ENCODE data around the gene BID.

BID gene

GRCh38 chr22:17774206-17774925 lies at the start of gene BID:
Gene BID (minus strand): TSS chr22:17774469. CDS start chr22:17750116, 24,353 bp downstream.
- DNase-seq = no peak

GRCh38 chr22:17823964-17824363 lies 49.7 kb upstream of the BID start:
- DNase-seq = no peak

GRCh38 chr22:17823226-17823625 lies 49.0 kb upstream of the BID start:
- DNase-seq = no peak

DNA sequence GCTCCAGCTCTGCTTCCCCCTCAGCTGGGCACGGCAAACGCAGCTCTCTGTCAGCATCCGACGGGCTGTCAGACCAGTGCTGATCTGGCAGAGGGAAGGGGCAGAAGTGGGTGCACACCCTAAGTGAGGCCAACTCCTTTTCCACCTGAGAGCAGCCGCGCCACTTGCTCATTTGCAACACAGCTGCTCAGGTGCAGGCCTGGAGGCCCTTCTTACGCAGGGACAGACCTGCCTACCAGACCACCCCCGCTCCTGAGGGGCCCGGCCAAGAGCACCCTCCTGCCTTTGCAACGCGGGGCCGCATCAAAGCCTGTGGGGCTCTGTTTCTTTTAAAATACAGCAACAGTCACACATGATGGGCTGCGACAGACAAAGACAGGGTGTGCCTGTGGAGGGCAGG lies 47.8 kb upstream of the BID start:
- no peak for DNase-seq

- DNase-seq = no peak
These were observed 46.7 kb upstream of the BID start for GRCh38 chr22:17820879-17821439.

GRCh38 chr22:17818649-17819048 lies 44.4 kb upstream of the BID start:
- DNase-seq = no peak

DNA sequence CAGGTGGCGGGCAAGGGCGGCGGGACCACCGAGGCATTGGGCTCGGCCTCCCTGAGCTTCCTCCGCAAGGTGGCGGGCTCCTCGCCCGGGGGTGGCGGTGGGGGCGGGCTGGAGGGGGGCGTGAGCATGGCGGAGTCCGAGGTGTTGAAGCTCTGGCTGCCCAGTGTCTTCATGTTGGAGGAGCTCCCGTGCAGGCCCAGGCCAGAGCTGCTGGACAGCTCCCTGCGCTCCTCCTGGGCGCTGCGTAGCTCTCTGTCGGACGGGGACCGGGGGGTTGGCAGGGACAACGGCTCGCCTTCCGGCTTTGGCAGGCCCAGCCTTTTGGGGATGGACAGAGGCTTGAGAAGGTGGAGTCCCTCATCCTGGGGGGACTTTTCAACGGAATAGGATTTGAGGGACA lies 43.9 kb upstream of the BID start:
- DNase-seq = no peak

GRCh38 chr22:17817511-17818065 lies 43.3 kb upstream of the BID start:
- no peak for DNase-seq

DNA sequence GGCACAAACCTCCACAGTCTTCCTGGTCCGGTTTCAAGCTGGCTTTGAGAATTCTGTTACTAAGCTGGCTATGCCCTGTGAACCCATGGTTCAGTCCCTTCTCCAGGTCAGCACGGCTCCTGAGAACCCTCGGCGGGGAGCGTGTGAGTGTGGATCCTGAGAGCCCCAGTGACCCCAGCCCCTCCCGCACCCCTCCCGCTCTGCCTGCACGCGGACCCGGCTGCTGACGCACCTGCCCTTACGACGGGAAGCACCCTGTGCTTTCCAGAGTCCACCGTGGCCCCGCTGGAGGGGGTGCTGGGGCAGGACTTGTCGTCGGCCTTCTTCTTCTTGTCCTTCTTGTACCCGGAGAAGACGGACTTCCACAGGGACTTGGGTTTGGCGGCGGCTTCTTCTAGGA lies 42.8 kb upstream of the BID start:
- no peak for DNase-seq

DNA sequence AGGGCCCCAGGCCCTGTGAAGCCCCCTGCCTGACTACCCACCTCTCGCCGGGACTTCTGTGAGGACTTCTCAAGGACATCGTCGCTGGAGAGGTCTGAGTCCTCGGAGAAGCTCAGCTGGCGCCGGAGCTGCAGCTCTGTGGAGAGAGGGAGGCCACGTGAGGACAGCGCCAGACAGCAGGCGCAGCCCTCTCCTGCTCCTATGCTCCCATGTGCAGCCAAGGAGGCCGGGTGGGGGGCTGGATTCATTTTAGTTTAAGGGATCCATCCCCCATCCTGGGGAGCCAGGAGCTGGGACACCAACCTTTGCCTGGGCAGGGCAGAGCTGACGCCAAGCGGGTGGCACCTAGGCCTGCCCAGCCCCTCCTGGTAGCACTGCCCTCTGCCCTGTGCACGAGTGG lies 42.4 kb upstream of the BID start:
- DNase-seq = no peak

DNA sequence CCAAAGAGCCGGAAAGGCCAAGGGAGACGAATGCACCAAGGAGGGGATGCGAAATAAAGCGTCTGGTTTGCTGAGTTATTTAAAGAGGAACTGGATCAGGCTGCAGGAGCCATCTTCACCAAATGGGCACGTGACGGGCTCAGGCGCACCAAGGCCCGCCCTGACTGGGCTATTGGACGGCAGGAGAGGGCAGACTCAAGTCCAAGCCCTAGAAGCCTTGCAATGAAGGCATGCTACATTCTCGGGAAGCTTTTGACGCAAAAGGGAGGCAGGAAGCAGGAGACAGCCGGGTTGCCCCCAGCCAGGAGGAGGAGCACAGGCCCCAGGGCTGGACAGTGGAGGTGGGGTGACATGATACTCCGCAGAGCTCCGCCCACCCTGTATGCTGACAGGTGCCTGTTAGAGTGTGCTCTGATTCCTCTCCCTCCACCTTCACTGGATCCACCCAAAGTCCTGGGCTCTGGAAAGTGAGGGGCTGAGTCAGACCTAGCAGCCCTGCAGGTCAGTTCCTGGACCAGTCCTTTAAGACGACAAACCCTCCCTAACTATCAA lies 41.5 kb upstream of the BID start:
- DNase-seq = no peak

DNA sequence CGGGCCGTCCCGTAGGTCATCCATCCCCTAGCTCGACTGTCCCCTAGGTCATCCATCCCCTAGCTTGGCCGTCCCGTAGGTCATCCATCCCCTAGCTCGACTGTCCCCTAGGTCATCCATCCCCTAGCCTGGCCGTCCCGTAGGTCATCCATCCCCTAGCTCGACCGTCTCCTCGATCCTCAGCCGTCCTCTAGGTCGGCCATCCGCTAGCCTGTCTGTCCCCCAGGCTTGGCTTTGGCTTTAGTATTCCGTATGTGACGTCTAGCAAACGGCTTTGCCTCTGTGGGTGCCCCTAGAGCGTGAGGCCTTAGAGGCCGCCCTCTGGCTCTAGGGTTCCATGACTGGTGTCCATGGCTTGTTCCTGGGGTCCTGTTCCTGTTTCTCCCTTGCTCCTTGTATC lies 40.6 kb upstream of the BID start:
- DNase-seq = no peak

DNA sequence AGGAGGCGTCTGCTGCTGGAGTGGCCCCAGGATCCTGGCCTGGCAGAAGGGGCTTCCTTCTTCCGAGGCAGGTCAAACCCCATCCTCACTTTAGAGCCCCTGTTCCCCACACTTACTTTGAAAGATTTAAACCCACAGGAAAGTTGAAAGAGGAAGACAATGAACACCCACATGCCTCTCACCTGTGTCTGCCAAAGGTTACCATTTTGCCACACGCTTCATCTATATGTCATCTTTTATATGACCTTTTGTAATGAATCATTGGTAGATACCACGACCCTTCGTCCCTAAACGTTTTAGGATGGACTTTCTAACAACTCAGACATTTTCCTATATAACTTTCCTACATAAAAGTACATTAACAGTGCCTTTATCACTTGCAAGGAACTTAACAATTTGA lies 39.8 kb upstream of the BID start:
- no peak for DNase-seq

GRCh38 chr22:17811119-17811518 lies 36.9 kb upstream of the BID start:
- no peak for DNase-seq

DNA sequence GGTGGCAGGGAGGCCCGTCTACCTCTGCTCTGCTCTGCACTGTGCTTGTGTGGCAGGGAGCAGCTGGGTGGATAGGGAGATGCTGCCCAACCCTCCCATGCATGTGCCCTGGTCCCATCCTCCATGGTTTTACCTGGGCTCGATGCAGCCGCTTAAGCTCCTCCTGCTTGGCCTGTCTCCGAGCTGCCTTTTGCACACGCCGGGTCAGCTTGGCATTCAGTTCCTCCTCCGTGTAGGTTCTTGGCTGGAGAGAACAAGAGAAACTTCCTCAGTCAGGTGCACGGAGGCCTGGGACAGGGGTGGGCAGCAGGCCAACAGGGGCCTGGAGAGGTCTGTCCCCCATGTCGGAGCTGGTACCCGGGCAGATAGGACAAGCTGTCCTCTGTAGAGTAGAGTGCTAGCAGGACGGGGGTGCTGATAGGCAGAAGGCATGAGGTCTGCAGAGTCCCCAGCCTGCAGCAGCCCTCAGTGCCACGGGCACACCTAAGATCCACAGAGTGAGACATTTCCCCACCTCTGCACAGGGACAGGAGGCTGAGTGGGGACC lies 36.4 kb upstream of the BID start:
- DNase-seq = no peak

DNA sequence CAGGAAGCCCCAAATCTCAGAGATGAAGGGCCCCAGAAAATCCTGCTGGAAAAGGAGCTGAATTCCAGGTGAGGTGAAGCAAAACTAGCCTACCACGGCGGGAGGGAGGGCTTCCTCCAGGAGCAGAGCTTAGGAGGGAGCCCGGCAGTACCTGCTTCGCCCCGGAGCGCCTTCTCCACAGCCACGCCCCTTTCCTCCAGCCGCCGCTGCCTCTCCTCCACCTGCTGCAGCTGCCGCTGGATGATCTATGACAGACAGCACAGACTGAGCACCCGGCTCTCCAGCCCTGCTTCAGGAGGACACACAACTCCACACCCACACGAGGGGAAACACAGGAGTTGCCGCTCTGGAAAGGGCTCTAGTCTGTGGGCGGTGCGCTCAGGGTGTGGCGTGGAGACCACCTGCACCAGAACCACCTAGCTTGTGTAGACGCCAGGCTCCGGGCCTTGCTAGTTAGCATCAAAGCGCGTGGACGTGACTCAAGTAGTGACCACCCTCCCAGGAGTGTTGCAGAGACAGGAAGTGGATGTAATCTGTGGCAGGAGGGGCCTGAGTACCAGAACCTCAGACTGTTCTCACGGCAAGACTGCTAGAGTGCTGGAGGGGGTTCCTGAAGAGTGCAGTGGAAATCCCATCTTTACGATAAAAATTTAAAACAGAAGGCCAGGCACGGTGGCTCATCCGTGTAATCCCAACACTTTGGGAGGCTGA lies 34.6 kb upstream of the BID start:
- DNase-seq = no peak

DNA sequence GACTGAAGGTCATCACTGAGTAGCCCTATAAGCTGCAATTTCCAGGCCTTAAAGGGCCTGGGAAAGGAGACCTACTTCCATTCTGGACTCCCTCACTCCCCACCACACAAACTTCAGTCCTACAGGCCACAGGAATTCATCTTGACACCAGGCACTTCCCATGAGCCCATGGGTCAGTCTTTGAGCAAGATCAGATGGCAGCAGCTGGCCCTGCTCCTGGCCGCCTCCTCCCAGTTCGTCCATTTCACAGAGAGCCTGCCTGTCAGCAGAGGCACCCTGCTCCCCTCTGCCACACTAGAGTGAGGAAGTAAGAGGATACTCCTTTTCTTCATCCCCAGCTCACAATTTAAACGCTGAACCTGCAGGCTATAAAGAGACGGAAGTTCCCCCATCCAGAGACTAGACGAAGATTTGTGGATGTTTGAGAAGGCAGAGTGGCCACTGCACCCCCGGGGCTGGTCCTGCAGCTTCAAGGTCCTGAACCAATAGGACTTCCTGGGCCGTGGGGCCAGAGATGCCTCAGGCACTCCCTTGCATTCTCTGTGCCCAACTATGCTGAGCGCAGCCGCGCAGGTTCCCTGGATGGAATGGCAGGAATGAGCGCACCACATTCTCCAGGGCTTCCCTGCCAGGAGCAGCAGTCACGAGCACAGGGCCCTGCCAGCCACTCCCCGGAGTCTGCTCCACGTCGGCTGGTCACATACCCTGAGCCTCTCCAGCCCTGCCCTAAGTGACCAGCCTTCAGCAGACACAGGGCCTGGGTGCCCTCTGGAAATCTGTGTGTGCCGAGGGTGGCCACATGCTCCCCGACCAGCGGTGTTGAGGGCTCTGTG lies 33.5 kb upstream of the BID start:
- no peak for DNase-seq

DNA sequence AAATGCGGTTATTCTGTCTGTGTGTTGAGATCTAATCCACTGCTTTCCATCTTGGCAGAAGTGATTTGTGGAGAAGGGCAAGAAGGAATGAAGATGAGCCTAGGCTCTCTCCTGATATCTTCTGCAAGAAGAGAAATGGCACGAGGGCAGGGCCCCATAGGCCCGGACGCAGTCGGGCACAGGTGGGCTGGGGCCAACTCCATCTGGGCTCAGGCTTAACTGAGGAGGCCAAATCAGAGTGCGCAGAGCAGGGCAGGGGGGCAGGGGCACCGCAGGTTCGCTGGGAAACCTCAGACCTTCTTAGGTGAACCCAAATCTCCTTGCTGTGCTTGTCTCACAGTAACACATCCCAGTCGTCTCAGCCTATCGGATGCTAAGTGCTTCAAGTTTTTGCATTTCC lies 32.8 kb upstream of the BID start:
- no peak for DNase-seq

DNA sequence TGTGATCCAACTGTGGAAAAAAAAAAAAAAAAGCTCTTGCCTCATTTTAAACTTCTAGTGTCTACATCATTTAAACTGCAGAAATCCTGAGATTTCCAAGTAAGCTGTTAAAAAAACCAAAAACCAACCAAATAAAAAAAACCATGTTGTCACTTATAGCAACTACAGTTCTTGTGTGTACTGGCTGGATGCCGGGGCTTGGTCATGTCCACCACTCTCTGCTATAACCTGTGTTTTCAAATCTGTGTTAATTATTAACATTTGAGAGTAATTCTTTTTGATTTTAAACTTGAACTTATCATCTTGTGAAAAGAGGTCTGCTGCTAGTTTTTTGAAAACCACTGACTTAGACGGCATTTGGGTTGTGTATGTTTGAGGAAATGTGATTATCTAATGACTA lies 32.2 kb upstream of the BID start:
- no peak for DNase-seq

DNA sequence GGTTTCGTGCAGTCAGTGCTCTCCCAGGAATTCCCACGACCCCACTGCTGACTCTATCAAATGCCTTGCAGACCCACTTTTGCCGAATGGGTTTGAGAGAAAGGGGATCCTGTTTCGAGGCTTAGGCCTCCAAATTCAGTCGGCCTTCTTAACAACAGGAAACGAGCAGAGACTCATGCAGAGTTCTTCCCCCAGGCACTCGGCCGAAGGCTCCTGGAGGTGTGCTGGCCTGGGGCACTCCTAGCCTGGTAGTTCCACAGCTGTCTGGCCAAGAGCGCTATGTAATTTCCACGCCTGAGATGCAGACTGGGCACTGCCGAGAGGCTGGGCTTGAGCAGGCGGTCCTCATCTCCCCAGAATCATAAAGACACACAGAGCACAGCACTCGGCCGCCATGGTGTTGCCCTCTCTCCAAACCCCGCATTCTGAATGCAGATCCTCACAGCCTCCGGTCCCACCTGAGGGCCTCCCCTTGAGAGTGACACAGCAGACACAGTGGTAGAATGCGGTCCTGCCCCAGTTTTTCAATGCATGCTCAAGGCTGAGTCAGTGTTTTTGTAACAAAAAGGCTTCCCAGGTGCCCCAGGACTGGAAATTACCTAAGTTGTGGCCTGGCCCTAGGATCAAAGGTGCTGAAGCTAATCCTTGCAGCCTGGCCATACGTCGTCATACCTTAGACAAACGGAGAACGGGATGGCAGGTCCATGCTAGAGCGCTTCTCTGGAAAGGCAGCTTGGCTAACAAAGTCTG lies 30.2 kb upstream of the BID start:
- DNase-seq = no peak

DNA sequence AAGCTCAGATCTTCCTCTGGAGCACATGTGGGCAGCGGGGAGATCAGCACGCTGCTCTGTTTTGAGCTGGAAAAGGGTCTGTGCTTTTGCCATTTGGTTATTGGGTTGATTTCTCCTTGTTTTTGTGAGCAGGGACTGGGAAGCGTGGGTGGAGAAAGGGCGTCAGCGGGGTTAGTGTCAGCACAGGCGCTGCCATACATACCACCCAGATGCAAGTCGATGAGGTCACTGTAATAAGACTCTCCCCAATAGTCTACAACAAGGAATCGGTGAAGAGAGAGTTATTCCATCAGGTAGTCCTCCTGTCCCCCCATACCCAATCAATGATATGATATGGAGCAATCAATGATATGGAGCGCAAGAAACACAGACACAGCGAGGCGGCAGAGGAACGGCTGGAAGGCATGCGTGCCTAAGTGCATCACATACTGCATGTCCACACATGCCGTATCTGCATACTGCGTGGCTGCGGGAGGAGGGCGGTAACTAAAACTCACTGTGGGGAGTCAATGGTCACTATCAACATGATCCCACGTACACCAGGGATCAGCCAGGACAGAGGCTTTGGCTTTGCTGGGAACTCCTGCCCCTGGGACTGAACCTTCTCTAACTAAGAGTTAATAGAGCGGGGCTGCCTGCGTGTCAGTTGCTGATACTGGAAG lies 29.5 kb upstream of the BID start:
- DNase-seq = no peak

Measured in GOT3 (cell line).